ENCODE data around the gene ZC3H12C. TPM values are rescaled to one million over a fixed set of nuclear protein-coding genes. Genes with fewer than 3 reads are reported as not detected.

Gene ZC3H12C
- total and polyA plus RNA-seq, 2 of the 4 experiments (the other 2 are of a cell fraction), result 4.2 to 15.8 TPM

DNA sequence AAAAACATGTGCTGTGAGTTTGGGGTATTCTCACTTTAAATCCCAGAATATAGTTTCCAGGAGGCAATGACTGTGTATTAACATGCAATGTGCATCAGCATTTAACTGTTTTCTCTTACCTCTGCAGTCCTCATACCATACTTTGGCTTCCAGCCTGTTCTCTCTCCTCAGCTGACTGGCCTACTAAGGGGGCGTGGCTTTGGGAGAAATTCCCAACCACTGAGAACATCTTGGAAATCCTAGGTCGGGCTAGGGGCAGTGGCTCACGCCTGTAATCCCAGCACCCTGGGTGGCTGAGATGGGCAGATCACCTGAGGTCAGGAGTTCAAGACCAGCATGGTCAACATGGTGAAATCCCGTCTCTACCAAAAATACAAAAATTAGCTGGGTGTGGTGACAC, 13.5 kb upstream of the ZC3H12C start:
- WGBS, 2 experiments (ENCODE audit: extremely low coverage in 2 of 2, insufficient read length in 1 of 2), result 100% methylated on average over 1 of the region's 4 CpGs; no CpG with 5 or more reads in 1 of the 2 experiments
- CTCF ChIA-PET, result no interaction called here
- POLR2A ChIA-PET (ENCODE audit: unreplicated experiment), result interaction anchor here (0.6 kb wide), 1 partner anchor 31 kb away, joined by 4 read pairs; no protein-coding TSS in a partner anchor
- no peaks in the 10 kb centered on the region for H3K27me3 ChIP-seq (ENCODE audit: control insufficient read depth, insufficient read depth, low read length)
- intact Hi-C loops (cut with micrococcal nuclease) (no loop called here), dilution Hi-C loops (cut with HindIII; ENCODE audit: low sequenced_read_pairs, unreplicated experiment) (no loop called here), in situ Hi-C loops (cut with MboI; ENCODE audit: low sequenced_read_pairs) (no loop called here)
- no peak overlapping the region for H2BK120ac ChIP-seq (ENCODE audit: low read depth, low read length)
- no peak overlapping the region for H3K9ac ChIP-seq (ENCODE audit: low read depth, low read length)
- H3K56ac ChIP-seq (ENCODE audit: extremely low read depth, insufficient read depth, low read length), result no peak overlapping the region
- H4K91ac ChIP-seq (ENCODE audit: insufficient read depth, low read depth, low read length), result no peak overlapping the region
- H3K4ac ChIP-seq (ENCODE audit: low read depth, low read length), result no peak overlapping the region
- H3K14ac ChIP-seq (replicated peaks; ENCODE audit: low read depth, low read length), result no peak overlapping the region
- no peak overlapping the region for H2AK5ac ChIP-seq (ENCODE audit: low read depth, low read length)
- no peak overlapping the region for H2AK9ac ChIP-seq (replicated peaks; ENCODE audit: low read depth, low read length, poor library complexity)
- TF ChIP-seq CEBPB (IDR thresholded peaks at IDR 0.05; ENCODE audit: low read depth, low read length) (no peak), RFX5 (IDR thresholded peaks at IDR 0.05; ENCODE audit: low read depth, low read length) (no peak), RCOR1 (IDR thresholded peaks at IDR 0.05; ENCODE audit: insufficient replicate concordance, low read length) (no peak), POLR2A (IDR thresholded peaks at IDR 0.05; ENCODE audit: low read depth, low read length) (no peak), CTCF (conservative IDR thresholded peaks at IDR 0.05; ENCODE audit: low read depth, low read length) (no peak), RAD21 (IDR thresholded peaks at IDR 0.05; ENCODE audit: low read length) (no peak), SMC3 (IDR thresholded peaks at IDR 0.05; ENCODE audit: low read depth, low read length) (no peak), MAZ (IDR thresholded peaks at IDR 0.05; ENCODE audit: borderline replicate concordance, low read depth, low read length) (no peak), BHLHE40 (IDR thresholded peaks at IDR 0.05; ENCODE audit: low read depth, low read length) (no peak), MAFK (IDR thresholded peaks at IDR 0.05; ENCODE audit: low read depth, low read length) (no peak), USF2 (IDR thresholded peaks at IDR 0.05; ENCODE audit: low read depth, low read length) (no peak), ELK1 (IDR thresholded peaks at IDR 0.05; ENCODE audit: borderline replicate concordance, low read depth, low read length) (no peak), NFE2L2 (IDR thresholded peaks at IDR 0.05; ENCODE audit: low read depth, low read length) (no peak), FOS (IDR thresholded peaks at IDR 0.05; ENCODE audit: low read depth, low read length) (no peak), CHD1 (IDR thresholded peaks at IDR 0.05; ENCODE audit: low read depth, low read length) (no peak), MXI1 (IDR thresholded peaks at IDR 0.05; ENCODE audit: borderline replicate concordance, low read depth, low read length) (no peak)
- no peak overlapping the region for H3K4me3 ChIP-seq (ENCODE audit: insufficient read depth, low read depth, low read length)
- H3K36me3 ChIP-seq (ENCODE audit: control insufficient read depth, insufficient read depth, low read length), result no peaks in the 10 kb centered on the region
- ATAC-seq (ENCODE audit: low read depth), result no peak
- H3K9me3 ChIP-seq (ENCODE audit: control insufficient read depth, insufficient read depth, low read length), result no peaks in the 10 kb centered on the region
- BruUV-seq (replicated peaks), result no TSS peak
- H2BK5ac ChIP-seq (ENCODE audit: low read depth, low read length, poor library complexity, severe bottlenecking), result no peak overlapping the region
- DNase-seq, result no peak
- H3K27ac ChIP-seq (ENCODE audit: insufficient read depth, low read length), result no peak overlapping the region
- no peak overlapping the region for H2AFZ ChIP-seq (replicated peaks; ENCODE audit: low read length, poor library complexity)
- no peaks in the 10 kb centered on the region for H4K20me1 ChIP-seq (ENCODE audit: insufficient read depth, low read length)
- no peaks in the 10 kb centered on the region for H3K79me1 ChIP-seq (ENCODE audit: low read depth in 1 of 2, low read length in 2 of 2)
- H4K8ac ChIP-seq (ENCODE audit: low read depth in 2 of 2, low read length in 2 of 2), result no peak overlapping the region
- no peak overlapping the region for H3K4me2 ChIP-seq (ENCODE audit: low read depth, low read length)
- H4K5ac ChIP-seq (ENCODE audit: low read depth, low read length), result no peak overlapping the region
- H3K18ac ChIP-seq (ENCODE audit: low read depth, low read length), result no peak overlapping the region
- H2BK20ac ChIP-seq (ENCODE audit: low read depth, low read length), result no peak overlapping the region
- H2BK15ac ChIP-seq (ENCODE audit: low read depth, low read length), result no peak overlapping the region
- no peak overlapping the region for H3K23ac ChIP-seq (ENCODE audit: low read depth, low read length)
- H3K4me1 ChIP-seq (ENCODE audit: control insufficient read depth, insufficient read depth, low read length), result peaks cover 10% of the 10 kb centered on the region
- no peaks in the 10 kb centered on the region for H3K9me1 ChIP-seq (ENCODE audit: insufficient read depth, low read length)

Measured in IMR-90 (cell line).